Transverse colon (tissue), 4 donors: ENCODE results near the gene P3H2.

Experiments
- CTCF ChIP-seq, 5 experiments: fragments of 200-600 bp in 3 of 5; fragments of 450-650 bp in 2 of 5; sonication (generic) in 3 of 5; IDR thresholded peaks; 1 replicate in 2 of 5; 2 replicates in 3 of 5; pipeline ENCODE4 v1.5.1; 2016 to 2017; ENCODE audit warnings: antibody characterized with exemption in 5 of 5, inconsistent platforms in 3 of 5, mild to moderate bottlenecking in 2 of 5, moderate library complexity in 1 of 5
- POLR2A ChIP-seq: fragments of 450-650 bp; IDR thresholded peaks from one replicate; pipeline ENCODE4 v1.6.1; 2016; ENCODE audit warnings: antibody characterized with exemption, mild to moderate bottlenecking, moderate library complexity
- POLR2AphosphoS5 ChIP-seq, 3 donors: sonication (generic); formaldehyde crosslinking; IDR thresholded peaks; one replicate each; pipeline ENCODE4 v1.6.1; 2016; ENCODE audit warnings: antibody characterized with exemption in 3 of 3

GRCh38 chr3:189967254-189967865 is 153.3 kb downstream of the P3H2 start:
- peak; percentile 79 to 89 (median 86) for TF ChIP-seq CTCF (IDR thresholded peaks at IDR 0.05)
- no peak for TF ChIP-seq POLR2A
- TF ChIP-seq POLR2AphosphoS5 (IDR thresholded peaks at IDR 0.05): no peak
